H9 (cell line): ENCODE measurements around the gene HOXA4. TPM values are rescaled to one million over a fixed set of nuclear protein-coding genes. Genes with fewer than 3 reads are reported as not detected.
A peak's percentile ranks its signal among the peaks of the same experiment; 100 is the strongest.

Source experiments
- DNase-seq: peaks from one replicate; pipeline ENCODE4 v3.0.0-alpha.2; 2017
- H2AFZ ChIP-seq: one replicate; pipeline ENCODE4 v1.6.1; 2013; ENCODE audit warnings: mild to moderate bottlenecking, low read length, control low read depth, moderate library complexity
- H2AK5ac ChIP-seq: 2 replicates; pipeline ENCODE4 v1.6.1; 2013; ENCODE audit warnings: low read length, control low read depth, mixed read lengths; ENCODE audit not compliant: insufficient read length
- H2BK120ac ChIP-seq: one replicate; pipeline ENCODE4 v1.6.1; 2013; ENCODE audit warnings: low read depth, mild to moderate bottlenecking, low read length, control low read depth, inconsistent platforms; ENCODE audit not compliant: poor library complexity, severe bottlenecking
- H2BK12ac ChIP-seq: 2 replicates; pipeline ENCODE4 v1.6.1; 2013; ENCODE audit warnings: low read length, control low read depth, mixed read lengths, low read depth; ENCODE audit not compliant: insufficient read length
- H2BK15ac ChIP-seq: 2 replicates; pipeline ENCODE4 v1.6.1; 2013; ENCODE audit warnings: low read depth, low read length, control low read depth
- H2BK20ac ChIP-seq: one replicate; pipeline ENCODE4 v1.6.1; 2013; ENCODE audit warnings: low read depth, mild to moderate bottlenecking, low read length, control low read depth, inconsistent platforms; ENCODE audit not compliant: poor library complexity, severe bottlenecking
- H2BK5ac ChIP-seq: 2 replicates; pipeline ENCODE4 v1.6.1; 2013; ENCODE audit warnings: low read length, control low read depth, mixed read lengths; ENCODE audit not compliant: insufficient read length
- H3K14ac ChIP-seq: 2 replicates; pipeline ENCODE4 v1.6.1; 2013; ENCODE audit warnings: low read length, control low read depth; ENCODE audit not compliant: insufficient read depth
- H3K18ac ChIP-seq: 2 replicates; pipeline ENCODE4 v1.6.1; 2013; ENCODE audit warnings: low read depth, mild to moderate bottlenecking, mixed read lengths, low read length, control low read depth; ENCODE audit not compliant: insufficient read length
- H3K23ac ChIP-seq: 2 replicates; pipeline ENCODE4 v1.6.1; 2013; ENCODE audit warnings: low read length, control low read depth, mixed read lengths, low read depth; ENCODE audit not compliant: insufficient read length
- H3K23me2 ChIP-seq: 2 replicates; pipeline ENCODE4 v1.6.1; 2013; ENCODE audit warnings: low read depth, mild to moderate bottlenecking, mixed read lengths, low read length, control low read depth; ENCODE audit not compliant: insufficient read length, poor library complexity, severe bottlenecking
- H3K27ac ChIP-seq: 2 replicates; pipeline ENCODE4 v1.5.1; 2013; ENCODE audit warnings: low read length, control low read depth, mixed read lengths, low read depth; ENCODE audit not compliant: insufficient read length
- H3K27me3 ChIP-seq: 2 replicates; pipeline ENCODE4 v1.6.1; 2013; ENCODE audit warnings: low read length, control low read depth, inconsistent platforms; ENCODE audit not compliant: insufficient read depth
- H3K4ac ChIP-seq: 2 replicates; pipeline ENCODE4 v1.6.1; 2013; ENCODE audit warnings: low read depth, mild to moderate bottlenecking, control low read depth, inconsistent platforms, low read length, moderate library complexity
- H3K4me1 ChIP-seq: 2 replicates; pipeline ENCODE4 v1.6.1; 2013; ENCODE audit warnings: low read length, control low read depth, inconsistent platforms; ENCODE audit not compliant: insufficient read depth
- H3K4me2 ChIP-seq: 2 replicates; pipeline ENCODE4 v1.6.1; 2013; ENCODE audit warnings: low read length, control low read depth, mixed read lengths; ENCODE audit not compliant: insufficient read length, insufficient read depth
- H3K56ac ChIP-seq: 2 replicates; pipeline ENCODE4 v1.6.1; 2013; ENCODE audit warnings: low read depth, mild to moderate bottlenecking, mixed read lengths, low read length, control low read depth; ENCODE audit not compliant: insufficient read length
- H3K79me1 ChIP-seq: 2 replicates; pipeline ENCODE4 v1.6.1; 2013; ENCODE audit warnings: low read depth, mild to moderate bottlenecking, moderate library complexity, low read length, control low read depth, inconsistent platforms; ENCODE audit not compliant: insufficient read depth, poor library complexity, severe bottlenecking
- H3K79me2 ChIP-seq: 2 replicates; pipeline ENCODE4 v1.6.1; 2013; ENCODE audit warnings: low read length, control low read depth, inconsistent platforms; ENCODE audit not compliant: insufficient read depth
- H3K9ac ChIP-seq: 2 replicates; pipeline ENCODE4 v1.6.1; 2013; ENCODE audit warnings: low read length, control low read depth, mixed read lengths; ENCODE audit not compliant: insufficient read length; ENCODE audit errors: extremely low read depth
- H3K9me3 ChIP-seq: one replicate; pipeline ENCODE4 v1.6.1; 2013; ENCODE audit warnings: low read depth, low read length, inconsistent platforms; ENCODE audit not compliant: control insufficient read depth
- H3T11ph ChIP-seq: one replicate; pipeline ENCODE4 v1.6.1; 2013; ENCODE audit warnings: mild to moderate bottlenecking, low read length, control low read depth, inconsistent platforms
- H4K20me1 ChIP-seq: one replicate; pipeline ENCODE4 v1.6.1; 2013; ENCODE audit not compliant: control insufficient read depth, insufficient read length, insufficient read depth
- H4K5ac ChIP-seq: 2 replicates; pipeline ENCODE4 v1.6.1; 2013; ENCODE audit warnings: low read depth, mild to moderate bottlenecking, mixed read lengths, low read length, control low read depth; ENCODE audit not compliant: insufficient read length
- H4K8ac ChIP-seq: replicated peaks from 2 replicates; pipeline ENCODE4 v1.6.1; 2013; ENCODE audit warnings: low read length, control low read depth, mixed read lengths, low read depth; ENCODE audit not compliant: insufficient read length
- H4K91ac ChIP-seq: 2 replicates; pipeline ENCODE4 v1.6.1; 2013; ENCODE audit warnings: low read depth, mild to moderate bottlenecking, moderate library complexity, mixed read lengths, low read length, control low read depth; ENCODE audit not compliant: insufficient read length
- H3K27ac Mint-ChIP-seq, 3 experiments: 2 replicates in 2 of 3; 3 replicates in 1 of 3; pipeline ENCODE4 v1.8.0; 2020 to 2021; ENCODE audit warnings: mixed read lengths in 3 of 3, mild to moderate bottlenecking in 1 of 3, moderate library complexity in 1 of 3
- H3K27me3 Mint-ChIP-seq: 2 replicates; pipeline ENCODE4 v1.8.0; 2021; ENCODE audit warnings: low read depth, mild to moderate bottlenecking, moderate library complexity, mixed read lengths
- H3K36me3 Mint-ChIP-seq, 3 experiments: 2 replicates in 2 of 3; 3 replicates in 1 of 3; pipeline ENCODE4 v1.8.0; 2020 to 2021; ENCODE audit warnings: low read depth in 3 of 3, mixed read lengths in 3 of 3; ENCODE audit not compliant: insufficient read depth in 1 of 3
- H3K4me1 Mint-ChIP-seq, 2 experiments: 2 replicates each; pipeline ENCODE4 v1.8.0; 2020; ENCODE audit warnings: mixed read lengths in 2 of 2
- H3K4me3 Mint-ChIP-seq, 2 experiments: 2 replicates in 1 of 2; 3 replicates in 1 of 2; pipeline ENCODE4 v1.8.0; 2020 to 2021; ENCODE audit warnings: mild to moderate bottlenecking in 2 of 2, mixed read lengths in 2 of 2, moderate library complexity in 1 of 2
- H3K9me3 Mint-ChIP-seq, 2 experiments: 2 replicates in 1 of 2; 3 replicates in 1 of 2; pipeline ENCODE4 v1.8.0; 2020; ENCODE audit warnings: mild to moderate bottlenecking in 2 of 2, mixed read lengths in 2 of 2, moderate library complexity in 1 of 2
- WGBS: extraction: QIAGEN DNeasy Blood & Tissue Kit; methylation state at CpG from one replicate; pipeline ENCODE4 v1.1.7; 2013; ENCODE audit warnings: missing lambda C conversion rate, low lambda C conversion rate, mixed read lengths; ENCODE audit not compliant: insufficient read length; ENCODE audit errors: extremely low coverage; 5-methylcytosine and 5-hydroxymethylcytosine counted together
- total RNA-seq: library from RNA; stranded (reverse); gene quantifications from 2 replicates; pipeline ENCODE4 v1.2.1, GENCODE V29; 2021
- TF ChIP-seq, protein P1 (sequence below): fragments of 200-600 bp; sonication (generic); conservative IDR thresholded peaks from 3 replicates; pipeline ENCODE4 v1.8.0; 2021; ENCODE audit warnings: antibody characterized with exemption, mild to moderate bottlenecking

HOXA4 gene
- total RNA-seq, 1 experiment from 2014 or later = not detected

DNA sequence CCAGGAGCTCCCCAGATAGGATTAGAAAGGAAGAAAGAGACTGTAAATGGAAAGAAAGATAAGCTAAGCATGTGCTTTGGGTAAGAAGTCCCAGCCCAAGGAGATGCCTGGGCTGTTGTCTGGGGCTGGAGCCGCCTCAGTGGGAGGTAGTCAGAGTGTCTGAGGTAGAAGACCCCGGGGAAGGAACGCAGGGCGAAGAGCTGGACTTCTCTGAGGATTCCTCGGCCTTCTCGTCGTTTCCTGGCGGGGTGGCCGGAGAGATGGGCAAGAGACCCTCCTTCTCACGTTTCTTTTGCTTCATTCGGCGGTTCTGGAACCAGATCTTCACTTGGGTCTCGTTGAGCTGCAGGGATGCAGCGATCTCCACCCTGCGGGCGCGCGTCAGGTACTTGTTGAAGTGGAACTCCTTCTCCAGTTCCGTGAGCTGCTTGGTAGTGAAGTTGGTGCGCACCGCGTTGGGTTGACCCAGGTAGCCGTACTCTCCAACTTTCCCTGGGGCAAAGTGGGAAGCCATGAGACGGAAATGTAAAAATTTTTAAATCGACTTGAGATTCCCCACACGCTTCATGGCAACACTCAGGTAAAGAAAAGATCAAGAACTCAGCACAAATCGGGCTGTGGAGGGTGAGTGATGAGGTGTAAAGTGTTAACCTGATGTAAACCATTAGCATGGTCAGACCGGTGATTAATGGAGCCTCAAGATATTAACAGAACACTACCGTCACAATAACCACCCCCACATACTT is 36.1 kb downstream of the HOXA4 start:
- Histone ChIP-seq H2BK120ac (no peak overlapping the region), H3K79me1 (no peaks in the 10 kb centered on the region), H3K9me3 (no peaks in the 10 kb centered on the region), H2AFZ (no peak overlapping the region), H3T11ph (no peak overlapping the region), H3K4me1 (peaks cover 5% of the 10 kb centered on the region; the same call in 1 of the 2 replicates), H4K5ac (no peak overlapping the region), H4K91ac (no peak overlapping the region), H3K4ac (no peak overlapping the region), H3K27ac (no peak overlapping the region), H2BK5ac (no peak overlapping the region), H2BK12ac (no peak overlapping the region), H3K23me2 (peaks cover 7% of the 10 kb centered on the region), H3K14ac (no peak overlapping the region), H2BK15ac (no peak overlapping the region), H3K79me2 (no peaks in the 10 kb centered on the region), H2AK5ac (no peak overlapping the region), H4K8ac (no peak overlapping the region), H2BK20ac (no peak overlapping the region), H3K56ac (no peak overlapping the region), H3K4me2 (no peak overlapping the region), H3K23ac (no peak overlapping the region), H4K20me1 (peaks cover 2% of the 10 kb centered on the region), H3K9ac (no peak overlapping the region), H3K18ac (no peak overlapping the region), H3K27me3 (peaks cover 90% of the 10 kb centered on the region)
- Mint-ChIP-seq H3K27ac (no peak overlapping the region), H3K4me3 (peak overlapping the region in 1 of 2 experiments; percentile 39; a peak in 1 of 5 replicates), H3K27me3 (peaks cover 100% of the 10 kb centered on the region), H3K36me3 (no peaks in the 10 kb centered on the region), H3K9me3 (peaks cover under 1 to 23% of the 10 kb centered on the region in 2 experiments; a peak in 4 of 5 replicates), H3K4me1 (peaks cover 47 to 59% of the 10 kb centered on the region in 2 experiments)
- WGBS = no CpG with 5 or more reads among the region's 29 CpGs
- DNase-seq = peak; percentile 38
- TF ChIP-seq, protein P1, sequence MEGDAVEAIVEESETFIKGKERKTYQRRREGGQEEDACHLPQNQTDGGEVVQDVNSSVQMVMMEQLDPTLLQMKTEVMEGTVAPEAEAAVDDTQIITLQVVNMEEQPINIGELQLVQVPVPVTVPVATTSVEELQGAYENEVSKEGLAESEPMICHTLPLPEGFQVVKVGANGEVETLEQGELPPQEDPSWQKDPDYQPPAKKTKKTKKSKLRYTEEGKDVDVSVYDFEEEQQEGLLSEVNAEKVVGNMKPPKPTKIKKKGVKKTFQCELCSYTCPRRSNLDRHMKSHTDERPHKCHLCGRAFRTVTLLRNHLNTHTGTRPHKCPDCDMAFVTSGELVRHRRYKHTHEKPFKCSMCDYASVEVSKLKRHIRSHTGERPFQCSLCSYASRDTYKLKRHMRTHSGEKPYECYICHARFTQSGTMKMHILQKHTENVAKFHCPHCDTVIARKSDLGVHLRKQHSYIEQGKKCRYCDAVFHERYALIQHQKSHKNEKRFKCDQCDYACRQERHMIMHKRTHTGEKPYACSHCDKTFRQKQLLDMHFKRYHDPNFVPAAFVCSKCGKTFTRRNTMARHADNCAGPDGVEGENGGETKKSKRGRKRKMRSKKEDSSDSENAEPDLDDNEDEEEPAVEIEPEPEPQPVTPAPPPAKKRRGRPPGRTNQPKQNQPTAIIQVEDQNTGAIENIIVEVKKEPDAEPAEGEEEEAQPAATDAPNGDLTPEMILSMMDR = no peak
